A549 (cell line): ENCODE measurements around the gene DNAH17. TPM values are rescaled to one million over a fixed set of nuclear protein-coding genes. Genes with fewer than 3 reads are reported as not detected.

Experiments used
- ATAC-seq, 2 experiments: fragments of 200-7000 bp in 1 of 2; fragments of >200 bp in 1 of 2; cut with Nextera tagmentation in 1 of 2; cut with Tn5 transposase in 1 of 2; 3 replicates each; pipeline versions ENCODE4 v1.8.0 to v1.9.1; 2018 to 2020; ENCODE audit warnings: mild to moderate bottlenecking in 1 of 2, moderate library complexity in 1 of 2
- CTCF ChIA-PET: fragments of 300-600 bp; sonication (Branson Sonifier 250); formaldehyde crosslinking; extraction: SDS; loops from one replicate; lab custom pipeline; 2021; ENCODE audit warnings: antibody characterized with exemption, inconsistent platforms; lab: Yijun Ruan, JAX
- POLR2A ChIA-PET: fragments of 350-600 bp; formaldehyde crosslinking; extraction: SDS; loops from one replicate; lab custom pipeline; 2021; ENCODE audit warnings: antibody characterized with exemption, inconsistent platforms; lab: Yijun Ruan, JAX
- DNase-seq, 2 experiments: peaks; one replicate each; pipeline versions ENCODE4 v3.0.0 to v3.0.0-alpha.2; 2011 to 2016; ENCODE audit warnings: low read depth in 1 of 2, low spot score in 1 of 2
- FAIRE-seq: peaks from 2 replicates; lab custom pipeline; 2011; peaks lifted over from hg19 to GRCh38; lab: Jason Lieb, UNC
- H3K27ac ChIP-seq, 2 experiments: fragments of >200 bp; sonication (Bioruptor Twin); formaldehyde crosslinking; 3 replicates each; pipeline ENCODE4 v1.5.1; 2016 to 2017
- H3K4me1 ChIP-seq: fragments of >200 bp; sonication (Bioruptor Twin); formaldehyde crosslinking; 3 replicates; pipeline ENCODE4 v1.6.1; 2016
- H3K4me2 ChIP-seq: fragments of >200 bp; sonication (Bioruptor Twin); formaldehyde crosslinking; 3 replicates; pipeline ENCODE4 v1.6.1; 2016
- H3K4me3 ChIP-seq: fragments of >200 bp; sonication (Bioruptor Twin); formaldehyde crosslinking; 3 replicates; pipeline ENCODE4 v1.5.1; 2016
- H3K9me3 ChIP-seq: fragments of >200 bp; sonication (Bioruptor Twin); formaldehyde crosslinking; 3 replicates; pipeline ENCODE4 v1.6.1; 2016
- BHLHE40 ChIP-seq: IDR thresholded peaks from 2 replicates; pipeline ENCODE4 v1.6.1; 2012; ENCODE audit warnings: low read depth, low read length, inconsistent platforms
- CBX2 ChIP-seq: fragments of 200-600 bp; sonication (generic); IDR thresholded peaks from 2 replicates; pipeline ENCODE4 v1.6.1; 2016; ENCODE audit warnings: low read depth, mild to moderate bottlenecking, borderline replicate concordance
- CEBPB ChIP-seq, 2 experiments: fragments of >200 bp in 1 of 2; sonication (Bioruptor Twin) in 1 of 2; formaldehyde crosslinking in 1 of 2; IDR thresholded peaks; 2 replicates each; pipeline ENCODE4 v1.6.1; 2012 to 2016
- CHD4 ChIP-seq: fragments of 200-600 bp; sonication (generic); IDR thresholded peaks from 2 replicates; pipeline ENCODE4 v1.6.1; 2016; ENCODE audit warnings: antibody characterized with exemption, mild to moderate bottlenecking, borderline replicate concordance
- EHMT2 ChIP-seq: fragments of 200-600 bp; sonication (generic); IDR thresholded peaks from 2 replicates; pipeline ENCODE4 v1.6.1; 2016; ENCODE audit warnings: antibody characterized with exemption, low read depth, mild to moderate bottlenecking, moderate library complexity
- EP300 ChIP-seq, 2 experiments: fragments of >200 bp; sonication (Bioruptor Twin); formaldehyde crosslinking; IDR thresholded peaks; 2 replicates in 1 of 2; 3 replicates in 1 of 2; pipeline ENCODE4 v1.6.1; 2016 to 2017
- ESRRA ChIP-seq: fragments of 150-350 bp; IDR thresholded peaks from 2 replicates; pipeline ENCODE4 v1.6.1; 2014; ENCODE audit warnings: mild to moderate bottlenecking, low read length, borderline replicate concordance
- FOSL2 ChIP-seq, 2 experiments: fragments of 450-650 bp in 1 of 2; fragments of >200 bp in 1 of 2; sonication (Bioruptor Twin) in 1 of 2; formaldehyde crosslinking; IDR thresholded peaks; 2 replicates each; pipeline versions ENCODE4 v1.5.0 to v1.6.1; 2016 to 2020; ENCODE audit warnings: mild to moderate bottlenecking in 1 of 2, moderate library complexity in 1 of 2
- GATA3 ChIP-seq: IDR thresholded peaks from 2 replicates; pipeline ENCODE4 v1.6.1; 2012; ENCODE audit warnings: borderline replicate concordance
- HOXB13 ChIP-seq: fragments of 250-450 bp; sonication (Bioruptor Pico); IDR thresholded peaks from 2 replicates; pipeline ENCODE4 v1.5.0; 2020; ENCODE audit warnings: low read depth, mild to moderate bottlenecking, moderate library complexity
- KDM5A ChIP-seq: fragments of 200-600 bp; sonication (generic); IDR thresholded peaks from 2 replicates; pipeline ENCODE4 v1.6.1; 2016; ENCODE audit warnings: antibody characterized with exemption, mild to moderate bottlenecking
- NPAS2 ChIP-seq: fragments of 250-450 bp; sonication (Bioruptor Pico); IDR thresholded peaks from 2 replicates; pipeline ENCODE4 v1.8.0; 2022; ENCODE audit warnings: mild to moderate bottlenecking, moderate library complexity, borderline replicate concordance
- PHF8 ChIP-seq: fragments of 200-600 bp; sonication (generic); IDR thresholded peaks from 2 replicates; pipeline ENCODE4 v1.6.1; 2016; ENCODE audit warnings: low read depth, mild to moderate bottlenecking, antibody characterized with exemption, moderate library complexity, borderline replicate concordance
- SMC3 ChIP-seq: fragments of >200 bp; sonication (Bioruptor Twin); formaldehyde crosslinking; IDR thresholded peaks from 3 replicates; pipeline ENCODE4 v1.6.1; 2018; ENCODE audit warnings: inconsistent platforms
- TFCP2L1 ChIP-seq: fragments of 250-450 bp; sonication (Bioruptor Pico); IDR thresholded peaks from 2 replicates; pipeline ENCODE4 v1.5.0; 2021; ENCODE audit warnings: mild to moderate bottlenecking
- TP53 ChIP-seq: fragments of 250-450 bp; sonication (Bioruptor Pico); IDR thresholded peaks from 2 replicates; pipeline ENCODE4 v1.5.0; 2021; ENCODE audit warnings: mild to moderate bottlenecking, moderate library complexity
- ZFP36 ChIP-seq: fragments of 450-650 bp; IDR thresholded peaks from 2 replicates; pipeline ENCODE4 v1.6.1; 2014; ENCODE audit warnings: borderline replicate concordance; ENCODE audit not compliant: partially characterized antibody
- ZSCAN20 ChIP-seq: fragments of 250-450 bp; sonication (Bioruptor Pico); IDR thresholded peaks from 2 replicates; pipeline ENCODE4 v1.8.0; 2022; ENCODE audit warnings: mild to moderate bottlenecking, moderate library complexity
- WGBS: methylation state at CpG from one replicate; pipeline ENCODE4 v1.1.6; 2017; ENCODE audit errors: missing lambda C conversion rate; 5-methylcytosine and 5-hydroxymethylcytosine counted together
- polyA plus RNA-seq, 4 experiments: library from polyadenylated mRNA; depleted of rRNA in 3 of 4; stranded (reverse); fragments of >200 nt; fragmentation: RNase III in 1 of 4; extraction: RNeasy Plus Mini Kit Qiagen cat#74134 plus additional on column Dnase treatment in 1 of 4; gene quantifications; 2 replicates in 3 of 4; 3 replicates in 1 of 4; pipeline ENCODE4 v1.2.3, GENCODE V29; 2011 to 2017
- TF ChIP-seq, protein P1 (sequence below): fragments of 450-650 bp; IDR thresholded peaks from 2 replicates; pipeline ENCODE4 v1.6.1; 2014; ENCODE audit warnings: antibody characterized with exemption
- TF ChIP-seq, protein P2 (sequence below): fragments of 250-450 bp; sonication (Bioruptor Pico); IDR thresholded peaks from 2 replicates; pipeline ENCODE4 v1.5.0; 2020; ENCODE audit warnings: low read depth, mild to moderate bottlenecking, moderate library complexity
- TF ChIP-seq, protein P3 (sequence below): fragments of >200 bp; sonication (Bioruptor Twin); formaldehyde crosslinking; IDR thresholded peaks from 3 replicates; pipeline ENCODE4 v1.6.1; 2016
- TF ChIP-seq, protein P4 (sequence below): fragments of >200 bp; sonication (Bioruptor Twin); formaldehyde crosslinking; IDR thresholded peaks from 2 replicates; pipeline ENCODE4 v1.6.1; 2016

Gene DNAH17
- polyA plus RNA-seq, 2 of the 4 experiments (the other 2 are of a cell fraction): 0.21 to 0.26 TPM

GRCh38 chr17:78583091-78583490 is 5.9 kb upstream of the DNAH17 start:
- CTCF ChIA-PET: interaction anchor here (1.0 to 1.5 kb wide), 3 partner anchors 21 to 332 kb away, joined by 3 to 4 read pairs (median 3); no protein-coding TSS in a partner anchor
- Histone ChIP-seq H3K4me3 (no peak overlapping the region), H3K4me1 (peaks cover 3% of the 10 kb centered on the region), H3K27ac (peak overlapping the region in 1 of 2 experiments; percentile 94; a peak in 3 of 6 replicates), H3K9me3 (no peaks in the 10 kb centered on the region)
- WGBS: 48% methylated on average over 4 of the region's 4 CpGs
- peak; percentile 93 for FAIRE-seq
- peak; percentile 68 to 88; a peak in 3 of 6 replicates for ATAC-seq
- TF ChIP-seq EHMT2 (no peak), CEBPB (IDR thresholded peaks at IDR 0.05) (no peak), PHF8 (no peak), KDM5A (no peak)
- TF ChIP-seq, protein P1, sequence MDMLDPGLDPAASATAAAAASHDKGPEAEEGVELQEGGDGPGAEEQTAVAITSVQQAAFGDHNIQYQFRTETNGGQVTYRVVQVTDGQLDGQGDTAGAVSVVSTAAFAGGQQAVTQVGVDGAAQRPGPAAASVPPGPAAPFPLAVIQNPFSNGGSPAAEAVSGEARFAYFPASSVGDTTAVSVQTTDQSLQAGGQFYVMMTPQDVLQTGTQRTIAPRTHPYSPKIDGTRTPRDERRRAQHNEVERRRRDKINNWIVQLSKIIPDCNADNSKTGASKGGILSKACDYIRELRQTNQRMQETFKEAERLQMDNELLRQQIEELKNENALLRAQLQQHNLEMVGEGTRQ: peak; percentile 84
- TF ChIP-seq, all 56 proteins: peak for 1
- POLR2A ChIA-PET: no interaction called here
- peak; percentile 65 to 76 for DNase-seq
- no peak overlapping the region for H3K4me2 ChIP-seq

- ATAC-seq: no peak
- WGBS: 83% methylated on average over 5 of the region's 5 CpGs
- ChIA-PET CTCF (interaction anchor here (0.9 to 2.2 kb wide), 8 partner anchors 8 to 127 kb away, joined by 3 to 8 read pairs (median 5); no protein-coding TSS in a partner anchor), POLR2A (interaction anchor here (0.7 kb wide), 1 partner anchor 11 kb away, joined by 4 read pairs; no protein-coding TSS in a partner anchor)
- DNase-seq: no peak
- no peak for FAIRE-seq
- H3K27ac ChIP-seq: peak overlapping the region; percentile 35 to 94; a peak in 5 of 6 replicates
- TF ChIP-seq ESRRA: no peak
- TF ChIP-seq BHLHE40: no peak
- TF ChIP-seq, protein P1: no peak
- TF ChIP-seq CHD4: no peak
- TF ChIP-seq TP53 (CRISPR knock-in tag): no peak
- no peak for TF ChIP-seq EP300 (IDR thresholded peaks at IDR 0.05)
- no peak for TF ChIP-seq ZFP36
- TF ChIP-seq, all 56 proteins: peak for 0
- no peaks in the 10 kb centered on the region for H3K9me3 ChIP-seq
- H3K4me1 ChIP-seq: no peaks in the 10 kb centered on the region
- no peak overlapping the region for H3K4me3 ChIP-seq
- H3K4me2 ChIP-seq: no peak overlapping the region
Observed at GRCh38 chr17:78581304-78581703, 4.1 kb upstream of the DNAH17 start.

DNA sequence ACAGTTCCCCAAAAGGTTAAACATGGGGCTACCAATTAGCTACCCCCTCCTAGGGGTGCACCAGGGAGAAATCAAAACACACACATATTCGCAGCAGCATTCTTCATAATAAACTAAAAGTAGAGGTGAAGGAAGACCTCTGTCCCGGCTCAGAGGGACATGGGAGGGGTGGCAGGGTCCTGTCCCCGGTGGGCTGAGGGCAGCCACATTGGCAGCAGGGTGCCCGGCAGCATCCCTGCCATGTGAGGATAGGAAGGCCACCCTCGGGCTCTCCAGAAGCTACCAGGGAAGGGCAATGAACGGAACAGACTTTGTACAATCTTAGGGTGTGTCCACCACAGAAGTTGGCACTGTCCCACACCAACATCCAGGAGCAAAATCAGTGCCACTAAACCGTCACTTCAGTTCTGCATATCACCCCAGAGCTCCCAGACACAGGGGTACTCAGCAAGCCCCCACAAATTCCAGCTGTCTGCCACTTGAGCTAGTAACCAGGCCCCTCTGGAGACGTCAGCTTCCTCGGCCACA is 3.1 kb upstream of the DNAH17 start:
- WGBS: 73% methylated on average over 9 of the region's 9 CpGs
- Histone ChIP-seq H3K9me3 (no peaks in the 10 kb centered on the region), H3K4me1 (no peaks in the 10 kb centered on the region), H3K27ac (peak overlapping the region in 1 of 2 experiments; percentile 94; a peak in 3 of 6 replicates), H3K4me2 (no peak overlapping the region), H3K4me3 (no peak overlapping the region)
- POLR2A ChIA-PET: no interaction called here
- CTCF ChIA-PET: interaction anchor here (0.6 to 2.2 kb wide), 9 partner anchors 9 to 128 kb away, joined by 3 to 8 read pairs (median 5); no protein-coding TSS in a partner anchor
- FAIRE-seq (no peak), ATAC-seq (no peak; a peak in 1 of 6 replicates), DNase-seq (no peak)
- TF ChIP-seq GATA3 (no peak), CEBPB (IDR thresholded peaks at IDR 0.05) (no peak), NPAS2 (CRISPR knock-in tag) (no peak), TFCP2L1 (no peak), FOSL2 (IDR thresholded peaks at IDR 0.05) (no peak), FOSL2 (CRISPR knock-in tag; IDR thresholded peaks at IDR 0.05) (no peak), HOXB13 (CRISPR knock-in tag) (no peak), CBX2 (no peak), ZSCAN20 (CRISPR knock-in tag) (no peak), SMC3 (no peak), ESRRA (no peak)
- TF ChIP-seq, protein P2, sequence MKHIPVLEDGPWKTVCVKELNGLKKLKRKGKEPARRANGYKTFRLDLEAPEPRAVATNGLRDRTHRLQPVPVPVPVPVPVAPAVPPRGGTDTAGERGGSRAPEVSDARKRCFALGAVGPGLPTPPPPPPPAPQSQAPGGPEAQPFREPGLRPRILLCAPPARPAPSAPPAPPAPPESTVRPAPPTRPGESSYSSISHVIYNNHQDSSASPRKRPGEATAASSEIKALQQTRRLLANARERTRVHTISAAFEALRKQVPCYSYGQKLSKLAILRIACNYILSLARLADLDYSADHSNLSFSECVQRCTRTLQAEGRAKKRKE (CRISPR knock-in tag): no peak
- TF ChIP-seq, protein P3, sequence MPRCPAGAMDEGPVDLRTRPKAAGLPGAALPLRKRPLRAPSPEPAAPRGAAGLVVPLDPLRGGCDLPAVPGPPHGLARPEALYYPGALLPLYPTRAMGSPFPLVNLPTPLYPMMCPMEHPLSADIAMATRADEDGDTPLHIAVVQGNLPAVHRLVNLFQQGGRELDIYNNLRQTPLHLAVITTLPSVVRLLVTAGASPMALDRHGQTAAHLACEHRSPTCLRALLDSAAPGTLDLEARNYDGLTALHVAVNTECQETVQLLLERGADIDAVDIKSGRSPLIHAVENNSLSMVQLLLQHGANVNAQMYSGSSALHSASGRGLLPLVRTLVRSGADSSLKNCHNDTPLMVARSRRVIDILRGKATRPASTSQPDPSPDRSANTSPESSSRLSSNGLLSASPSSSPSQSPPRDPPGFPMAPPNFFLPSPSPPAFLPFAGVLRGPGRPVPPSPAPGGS: no peak
- TF ChIP-seq, protein P4, sequence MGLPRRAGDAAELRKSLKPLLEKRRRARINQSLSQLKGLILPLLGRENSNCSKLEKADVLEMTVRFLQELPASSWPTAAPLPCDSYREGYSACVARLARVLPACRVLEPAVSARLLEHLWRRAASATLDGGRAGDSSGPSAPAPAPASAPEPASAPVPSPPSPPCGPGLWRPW: no peak
